H1 (cell line): ENCODE measurements around the gene STX8. TPM values are rescaled to one million over a fixed set of nuclear protein-coding genes. Genes with fewer than 3 reads are reported as not detected.

ENCODE experiments used
- polyA plus RNA-seq, 7 experiments: library from polyadenylated mRNA; depleted of rRNA in 3 of 7; stranded (reverse) in 5 of 7; unstranded in 2 of 7; fragments of >200 nt in 5 of 7; fragments of 200-250 nt in 2 of 7; gene quantifications; 1 replicate in 5 of 7; 2 replicates in 1 of 7; 4 replicates in 1 of 7; pipeline versions ENCODE4 v1.2.1 to v1.2.3, GENCODE V29; 2011 to 2013; ENCODE audit warnings: missing spikeins in 2 of 7, mixed read lengths in 2 of 7
- small RNA-seq: library from polyadenylated mRNA; stranded (forward); fragments of <200 nt; extraction: miRNeasy Mini kit (QIAGEN cat#:217004); gene quantifications from one replicate; pipeline ENCODE3, GENCODE V24; 2013; ENCODE audit not compliant: insufficient read depth
- total RNA-seq: library from RNA; stranded (reverse); fragmentation: NEBNext Ultra II Directional; extraction: Animal tissue kit (Norgen Biotek cat#: 25700); gene quantifications from 2 replicates; pipeline ENCODE4 v1.2.1, GENCODE V29; 2021

Gene STX8
- total and polyA plus RNA-seq, 2 of the 8 experiments (the other 6 are each of a cell fraction or from before 2014, with no cell fraction given), result 22.8 to 42.5 TPM

Small RNA genes within 50 kb of the gene (small RNA-seq; reads per million reads assigned to genes)
- not detected for gene AC005695.3

Other genes with a start within 250 kb of the STX8 start
- gene CFAP52, start 822 bp upstream of the STX8 start, total RNA-seq, result not detected in 2 replicates
- 0.11 TPM in 1 of 2 replicates, not detected in the other for gene CFAP52, start 822 bp upstream of the STX8 start, polyA plus RNA-seq (2011; rRNA removed)
- 6.9 and 7.2 TPM in 2 replicates for gene USP43, start 69.7 kb upstream of the STX8 start, total RNA-seq
- gene USP43, start 69.7 kb upstream of the STX8 start, polyA plus RNA-seq (2011; rRNA removed), result 3.0 and 5.6 TPM in 2 replicates
- not detected in 2 replicates for gene DHRS7C, start 215.8 kb upstream of the STX8 start, total RNA-seq
- not detected in 2 replicates for gene DHRS7C, start 215.8 kb upstream of the STX8 start, polyA plus RNA-seq (2011; rRNA removed)
- not detected in 2 replicates for gene GSG1L2, start 246.3 kb upstream of the STX8 start, total RNA-seq
- not detected in 2 replicates for gene GSG1L2, start 246.3 kb upstream of the STX8 start, polyA plus RNA-seq (2011; rRNA removed)